ENCODE data around the gene ANKRD30BL.
"Not testable (repeated sequence)": the region's sequence is repeated elsewhere in the genome, so short reads cannot be mapped to it uniquely, and the experiment has no call there.

The ANKRD30BL gene, protein sequence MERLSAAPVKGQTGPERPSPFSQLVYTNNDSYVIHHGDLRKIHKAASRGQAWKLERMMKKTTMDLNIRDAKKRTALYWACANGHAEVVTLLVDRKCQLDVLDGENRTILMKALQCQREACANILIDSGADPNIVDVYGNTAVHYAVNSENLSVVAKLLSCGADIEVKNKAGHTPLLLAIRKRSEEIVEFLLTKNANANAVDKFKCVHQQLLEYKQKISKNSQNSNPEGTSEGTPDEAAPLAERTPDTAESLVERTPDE

DNA sequence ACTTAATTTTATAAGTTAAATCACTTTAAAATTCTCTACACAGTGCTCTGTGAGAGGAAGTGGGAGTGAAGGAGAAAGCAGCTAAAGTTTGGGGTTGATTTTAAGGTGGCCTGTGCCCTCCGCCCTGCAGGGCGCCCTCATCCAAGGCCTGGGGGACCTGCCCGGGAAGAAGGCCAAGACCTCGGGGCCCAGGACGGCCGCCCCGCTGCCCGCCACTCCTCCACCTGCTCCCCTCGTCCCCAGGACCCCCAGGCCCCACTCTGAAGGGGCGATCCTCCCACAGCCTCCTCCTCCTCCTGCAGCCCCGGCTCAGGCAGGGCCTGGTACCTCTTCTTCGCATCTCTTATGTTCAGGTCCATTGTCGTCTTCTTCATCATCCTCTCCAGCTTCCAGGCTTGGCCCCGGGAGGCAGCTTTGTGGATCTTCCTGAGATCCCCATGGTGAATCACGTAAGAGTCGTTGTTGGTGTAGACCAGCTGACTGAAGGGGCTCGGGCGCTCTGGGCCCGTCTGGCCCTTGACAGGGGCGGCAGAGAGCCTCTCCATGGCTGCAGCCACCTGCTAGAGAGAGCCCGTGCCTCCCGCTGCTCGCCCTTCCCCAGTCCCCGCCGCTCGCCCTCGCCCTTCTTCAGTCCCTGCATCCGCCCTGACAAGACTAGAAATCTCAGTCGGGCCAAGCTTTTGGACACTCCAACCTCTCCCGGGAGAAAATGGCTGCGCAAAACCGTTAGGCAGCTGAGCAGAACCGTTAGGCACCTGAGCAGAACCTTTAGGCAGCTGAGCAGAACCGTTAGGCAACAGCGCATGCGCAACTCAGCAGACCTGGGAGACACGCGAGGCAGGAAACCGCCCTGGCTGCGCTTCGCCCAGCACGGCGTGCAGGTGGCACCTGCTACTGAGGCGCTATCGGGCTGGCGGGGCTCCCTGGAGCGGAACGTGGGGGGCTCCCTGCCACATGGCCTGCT lies at the start of gene ANKRD30BL:
Gene ANKRD30BL, minus strand, starts transcription at position 792 of the 964 bp plus-strand sequence. Its CDS starts 247 bp downstream, at position 545.
- not testable (repeated sequence) for DNase-seq

GRCh38 chr2:132202866-132203265 lies 41.1 kb upstream of the ANKRD30BL start:
- DNase-seq = not testable (repeated sequence)

GRCh38 chr2:132192854-132193253 lies 31.1 kb upstream of the ANKRD30BL start:
- not testable (repeated sequence) for DNase-seq

- DNase-seq = not testable (repeated sequence)
Measured at GRCh38 chr2:132167100-132167499, 5.3 kb upstream of the ANKRD30BL start.

- not testable (repeated sequence) for DNase-seq
Measured at GRCh38 chr2:132162125-132162660, 441 bp upstream of the ANKRD30BL start.

DNA sequence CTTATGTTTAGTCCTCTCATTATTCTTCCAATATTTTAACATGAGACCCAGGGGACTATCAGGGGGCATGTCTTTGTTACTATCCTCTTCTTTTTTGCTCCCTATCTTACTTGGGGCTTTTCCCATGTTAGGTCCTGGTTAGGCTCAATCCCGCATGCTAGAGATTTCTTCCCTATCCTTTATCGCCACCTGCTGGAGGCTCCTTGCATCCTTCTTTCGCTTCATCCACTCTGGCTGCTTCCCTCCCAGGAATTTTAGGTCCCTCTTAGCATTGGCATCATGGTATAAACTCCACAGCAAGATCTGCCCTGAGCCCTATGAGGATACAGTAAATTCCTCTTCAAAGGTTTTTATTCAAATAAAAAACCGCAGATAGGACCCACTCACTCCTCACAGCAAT lies 15.0 kb downstream of the ANKRD30BL start:
- not testable (repeated sequence) for DNase-seq

All from activated T-cell treated with anti-CD3 and anti-CD28 coated beads for 4 hours (primary cell).